Esophagus squamous epithelium (tissue), 5 donors: ENCODE data around the gene HEPACAM. TPM values are rescaled to one million over a fixed set of nuclear protein-coding genes. Genes with fewer than 3 reads are reported as not detected.

Source experiments
- DNase-seq: peaks from one replicate; lab custom pipeline; 2025; lab: John Stamatoyannopoulos, UW
- H3K27ac ChIP-seq, 4 donors: fragments of 200-600 bp; sonication (generic); one replicate each; pipeline ENCODE4 v1.5.1; 2016 to 2019; ENCODE audit warnings: mild to moderate bottlenecking in 1 of 4
- H3K27me3 ChIP-seq, 4 donors: fragments of 200-600 bp; sonication (generic); 1 replicate in 3 of 4; 2 replicates in 1 of 4; pipeline versions ENCODE4 v1.5.1 to v1.6.0; 2017 to 2021; ENCODE audit warnings: antibody characterized with exemption in 1 of 4
- H3K36me3 ChIP-seq, 3 donors: fragments of 200-600 bp; sonication (generic); one replicate each; pipeline ENCODE4 v1.5.1; 2016 to 2019
- H3K4me1 ChIP-seq, 3 donors: fragments of 200-600 bp; sonication (generic); one replicate each; pipeline ENCODE4 v1.5.1; 2017 to 2019
- H3K4me3 ChIP-seq, 4 donors: fragments of 200-600 bp; sonication (generic); 1 replicate in 3 of 4; 2 replicates in 1 of 4; pipeline ENCODE4 v1.5.1; 2016 to 2019; ENCODE audit warnings: mild to moderate bottlenecking in 2 of 4, moderate library complexity in 1 of 4
- H3K9me3 ChIP-seq, 3 donors: fragments of 200-600 bp; sonication (generic); one replicate each; pipeline ENCODE4 v1.5.1; 2016 to 2019
- CTCF ChIP-seq, 6 experiments: fragments of 450-650 bp in 4 of 6; fragments of 200-600 bp in 2 of 6; sonication (generic) in 2 of 6; IDR thresholded peaks; one replicate each; pipeline ENCODE4 v1.5.1; 2016 to 2019; ENCODE audit warnings: antibody characterized with exemption in 6 of 6, mild to moderate bottlenecking in 4 of 6, moderate library complexity in 4 of 6
- POLR2A ChIP-seq, 4 donors: fragments of 450-650 bp; IDR thresholded peaks; one replicate each; pipeline ENCODE4 v1.6.1; 2017; ENCODE audit warnings: antibody characterized with exemption in 4 of 4, mild to moderate bottlenecking in 4 of 4, moderate library complexity in 3 of 4
- WGBS, 2 donors: methylation state at CpG; one replicate each; pipeline ENCODE4 v1.1.5; 2018; 5-methylcytosine and 5-hydroxymethylcytosine counted together
- intact Hi-C: fragments of 100-400 bp; cut with DNase I; formaldehyde crosslinking; loops from one replicate; pipeline ENCODE4 v1.15.0; 2022
- total RNA-seq, 4 donors: library from RNA; depleted of rRNA; stranded (reverse); fragments of >200 nt; gene quantifications; one replicate each; pipeline ENCODE4 v1.1.0, GENCODE V29; 2016
- donor health status: DM: yes; HTN: yes; CAD: no.

Gene HEPACAM
- not detected for total RNA-seq

GRCh38 chr11:124935548-124936514 is at the start of gene HEPACAM:
Gene HEPACAM, minus strand, starts transcription at chr11:124936047. Its CDS starts 41 bp downstream, at chr11:124936006.
- TF ChIP-seq POLR2A (IDR thresholded peaks at IDR 0.05): no peak
- TF ChIP-seq CTCF (IDR thresholded peaks at IDR 0.05): no peak

GRCh38 chr11:124984512-124984854 is 48.6 kb upstream of the HEPACAM start:
- intact Hi-C loops: no loop called here
- peaks cover 0 to 20% (median 0%) of the 10 kb centered on the region in 3 donors for H3K36me3 ChIP-seq
- 97 to 100% methylated on average over 3 of the region's 3 CpGs for WGBS, 2 donors
- no peak for DNase-seq
- H3K4me1 ChIP-seq: no peaks in the 10 kb centered on the region
- peaks cover 0 to 13% (median 0%) of the 10 kb centered on the region in 3 donors for H3K9me3 ChIP-seq
- TF ChIP-seq CTCF (IDR thresholded peaks at IDR 0.05) (no peak), POLR2A (IDR thresholded peaks at IDR 0.05) (no peak)
- no peak overlapping the region for H3K27ac ChIP-seq
- no peak overlapping the region for H3K4me3 ChIP-seq
- no peaks in the 10 kb centered on the region for H3K27me3 ChIP-seq

More at GRCh38 chr11:124935548-124936514, at the start of gene HEPACAM:
- no peaks in the 10 kb centered on the region for H3K4me1 ChIP-seq
- 77 to 87% methylated on average over 18 of the region's 18 CpGs for WGBS, 2 donors
- no peak within 1 kb of the TSS for H3K27ac ChIP-seq
- no peak within 1 kb of the TSS for H3K4me3 ChIP-seq
- intact Hi-C loops: no loop called here
- H3K27me3 ChIP-seq: peaks cover 0 to 31% (median 0%) of the 10 kb centered on the region in 4 donors
- no peaks in the 10 kb centered on the region for H3K9me3 ChIP-seq
- H3K36me3 ChIP-seq: no peaks in the 10 kb centered on the region
- no peak for DNase-seq

GRCh38 chr11:124983674-124984511 is 48.0 kb upstream of the HEPACAM start:
- no peaks in the 10 kb centered on the region for H3K27me3 ChIP-seq
- H3K4me1 ChIP-seq: no peaks in the 10 kb centered on the region
- intact Hi-C loops: no loop called here
- H3K4me3 ChIP-seq: no peak overlapping the region
- no peak for TF ChIP-seq CTCF (IDR thresholded peaks at IDR 0.05)
- no peak for TF ChIP-seq POLR2A (IDR thresholded peaks at IDR 0.05)
- H3K9me3 ChIP-seq: peaks cover 0 to 13% (median 0%) of the 10 kb centered on the region in 3 donors
- no peak for DNase-seq
- peaks cover 0 to 20% (median 0%) of the 10 kb centered on the region in 3 donors for H3K36me3 ChIP-seq
- no peak overlapping the region for H3K27ac ChIP-seq
- 83 to 89% methylated on average over 7 to 13 of the region's 17 CpGs for WGBS, 2 donors

- Histone ChIP-seq H3K36me3 (peaks cover 0 to 12% (median 0%) of the 10 kb centered on the region in 3 donors), H3K4me3 (no peak overlapping the region), H3K27ac (no peak overlapping the region), H3K27me3 (no peaks in the 10 kb centered on the region), H3K9me3 (peaks cover 0 to 13% (median 0%) of the 10 kb centered on the region in 3 donors), H3K4me1 (no peaks in the 10 kb centered on the region)
- DNase-seq: no peak
- intact Hi-C loops: no loop called here
- no peak for TF ChIP-seq CTCF (IDR thresholded peaks at IDR 0.05)
- TF ChIP-seq POLR2A (IDR thresholded peaks at IDR 0.05): no peak
Measured at GRCh38 chr11:124982043-124982442, 46.2 kb upstream of the HEPACAM start.
